DOHH2 (cell line): ENCODE results near the gene TIE1.
A peak's percentile ranks its signal among the peaks of the same experiment; 100 is the strongest.

Source experiments
- H3F3A ChIP-seq: fragments of 200-600 bp; sonication (generic), shearing (Covaris generic); 2 replicates; pipeline ENCODE4 v1.6.0; 2016; ENCODE audit warnings: antibody characterized with exemption, mild to moderate bottlenecking; ENCODE audit not compliant: control insufficient read depth, insufficient read depth
- H3K27ac ChIP-seq: fragments of 200-600 bp; sonication (generic); 2 replicates; pipeline ENCODE4 v1.5.1; 2014; ENCODE audit warnings: low read depth, mild to moderate bottlenecking, low read length, moderate library complexity
- H3K27me3 ChIP-seq: fragments of 200-600 bp; sonication (generic); 2 replicates; pipeline ENCODE4 v1.6.1; 2014; ENCODE audit warnings: mild to moderate bottlenecking, low read length, mixed read lengths; ENCODE audit not compliant: control insufficient read depth
- H3K36me3 ChIP-seq: fragments of 200-600 bp; sonication (generic); 2 replicates; pipeline ENCODE4 v1.6.1; 2014; ENCODE audit warnings: mild to moderate bottlenecking, low read length, moderate library complexity, mixed read lengths; ENCODE audit not compliant: control insufficient read depth
- H3K4me1 ChIP-seq: fragments of 200-600 bp; sonication (generic); 2 replicates; pipeline ENCODE4 v1.6.1; 2014; ENCODE audit warnings: mild to moderate bottlenecking, low read length, mixed read lengths; ENCODE audit not compliant: control insufficient read depth
- H3K4me2 ChIP-seq: fragments of 200-600 bp; sonication (generic); 2 replicates; pipeline ENCODE4 v1.6.0; 2014; ENCODE audit warnings: mild to moderate bottlenecking, low read length, moderate library complexity
- H3K4me3 ChIP-seq: fragments of 200-600 bp; sonication (generic); 2 replicates; pipeline ENCODE4 v1.5.1; 2014; ENCODE audit warnings: mild to moderate bottlenecking, low read length, mixed read lengths
- H3K79me2 ChIP-seq: fragments of 200-600 bp; sonication (generic); 2 replicates; pipeline ENCODE4 v1.6.1; 2014; ENCODE audit warnings: mild to moderate bottlenecking, low read length, mixed read lengths; ENCODE audit not compliant: control insufficient read depth
- H3K9me2 ChIP-seq: fragments of 200-600 bp; sonication (generic); replicated peaks from 2 replicates; pipeline ENCODE4 v1.6.1; 2014; ENCODE audit warnings: mild to moderate bottlenecking, low read length, mixed read lengths; ENCODE audit not compliant: control insufficient read depth
- H3K9me3 ChIP-seq: fragments of 200-600 bp; sonication (generic); 2 replicates; pipeline ENCODE4 v1.6.1; 2014; ENCODE audit warnings: antibody characterized with exemption, low read length, mixed read lengths; ENCODE audit not compliant: control insufficient read depth, insufficient read depth
- H4K20me1 ChIP-seq: fragments of 200-600 bp; sonication (generic); 2 replicates; pipeline ENCODE4 v1.6.0; 2014; ENCODE audit warnings: low read depth, mild to moderate bottlenecking, antibody characterized with exemption, low read length, moderate library complexity; ENCODE audit not compliant: control insufficient read depth, insufficient read depth
- EZH2phosphoT487 ChIP-seq: fragments of 200-600 bp; sonication (generic); IDR thresholded peaks from 2 replicates; pipeline ENCODE4 v1.6.1; 2017; ENCODE audit warnings: borderline replicate concordance, mild to moderate bottlenecking, antibody characterized with exemption, low read length, moderate library complexity, mixed read lengths
- TF ChIP-seq, protein P1 (sequence below): fragments of 200-600 bp; sonication (generic); IDR thresholded peaks from one replicate; pipeline ENCODE4 v1.5.1; 2014; ENCODE audit warnings: antibody characterized with exemption, mild to moderate bottlenecking, low read depth, low read length; ENCODE audit not compliant: poor library complexity, severe bottlenecking

The TIE1 gene

DNA sequence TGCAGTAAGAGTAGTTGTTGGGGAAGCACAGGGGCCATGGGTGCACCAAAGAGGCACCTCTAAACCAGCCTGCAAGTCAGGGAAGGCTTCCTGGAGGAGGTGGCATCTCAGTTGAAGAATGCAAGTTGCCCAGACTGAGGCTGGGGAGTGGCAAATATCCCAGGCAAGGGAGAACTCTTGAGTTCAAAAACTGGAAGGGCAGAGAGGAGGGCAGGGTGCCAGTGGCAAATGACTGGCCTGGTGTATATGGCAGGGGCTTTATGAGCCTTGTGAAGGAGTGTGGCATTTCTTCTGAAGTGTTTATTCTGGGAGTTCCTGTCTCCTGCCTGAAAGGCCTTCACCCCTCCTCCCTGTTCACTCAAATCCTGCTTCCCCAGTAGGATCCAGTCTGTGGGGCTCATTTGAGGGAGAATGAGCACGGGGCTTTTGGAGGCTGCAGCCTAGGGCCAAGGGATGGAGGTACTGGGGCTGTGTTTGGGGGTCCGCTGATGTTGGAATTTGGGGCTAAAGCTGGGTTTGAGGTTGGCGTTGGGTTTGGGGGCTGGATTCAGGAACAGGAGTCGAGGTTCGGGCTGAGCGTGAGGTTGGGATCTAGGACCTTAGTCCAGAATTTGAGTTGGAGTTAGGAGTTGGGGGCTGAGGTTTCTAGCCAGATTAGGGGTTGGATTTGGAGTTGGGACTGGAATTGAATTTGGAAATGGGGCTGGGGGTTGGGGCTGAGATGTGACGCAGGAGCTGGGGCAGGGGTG, 31.0 kb upstream of the TIE1 start, which contains the start of gene TMEM125:
TMEM125 (plus strand) TSS at position 357 of the 749 bp plus-strand sequence. CDS start 2,740 bp downstream, outside the sequence.
- Histone ChIP-seq H3K9me3 (no peaks in the 10 kb centered on the region), H3K27ac (no peak within 1 kb of the TSS), H3K4me3 (no peak within 1 kb of the TSS), H3K27me3 (no peaks in the 10 kb centered on the region), H3K4me1 (peaks cover 7% of the 10 kb centered on the region), H3K4me2 (peak within 1 kb of the TSS; percentile 27; the same call in 1 of the 2 replicates), H4K20me1 (no peaks in the 10 kb centered on the region), H3K36me3 (no peaks in the 10 kb centered on the region), H3K79me2 (no peaks in the 10 kb centered on the region), H3K9me2 (no peaks in the 10 kb centered on the region), H3F3A (no peaks in the 10 kb centered on the region)
- no peak for TF ChIP-seq EZH2phosphoT487
- TF ChIP-seq, protein P1, sequence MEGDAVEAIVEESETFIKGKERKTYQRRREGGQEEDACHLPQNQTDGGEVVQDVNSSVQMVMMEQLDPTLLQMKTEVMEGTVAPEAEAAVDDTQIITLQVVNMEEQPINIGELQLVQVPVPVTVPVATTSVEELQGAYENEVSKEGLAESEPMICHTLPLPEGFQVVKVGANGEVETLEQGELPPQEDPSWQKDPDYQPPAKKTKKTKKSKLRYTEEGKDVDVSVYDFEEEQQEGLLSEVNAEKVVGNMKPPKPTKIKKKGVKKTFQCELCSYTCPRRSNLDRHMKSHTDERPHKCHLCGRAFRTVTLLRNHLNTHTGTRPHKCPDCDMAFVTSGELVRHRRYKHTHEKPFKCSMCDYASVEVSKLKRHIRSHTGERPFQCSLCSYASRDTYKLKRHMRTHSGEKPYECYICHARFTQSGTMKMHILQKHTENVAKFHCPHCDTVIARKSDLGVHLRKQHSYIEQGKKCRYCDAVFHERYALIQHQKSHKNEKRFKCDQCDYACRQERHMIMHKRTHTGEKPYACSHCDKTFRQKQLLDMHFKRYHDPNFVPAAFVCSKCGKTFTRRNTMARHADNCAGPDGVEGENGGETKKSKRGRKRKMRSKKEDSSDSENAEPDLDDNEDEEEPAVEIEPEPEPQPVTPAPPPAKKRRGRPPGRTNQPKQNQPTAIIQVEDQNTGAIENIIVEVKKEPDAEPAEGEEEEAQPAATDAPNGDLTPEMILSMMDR = no peak

DNA sequence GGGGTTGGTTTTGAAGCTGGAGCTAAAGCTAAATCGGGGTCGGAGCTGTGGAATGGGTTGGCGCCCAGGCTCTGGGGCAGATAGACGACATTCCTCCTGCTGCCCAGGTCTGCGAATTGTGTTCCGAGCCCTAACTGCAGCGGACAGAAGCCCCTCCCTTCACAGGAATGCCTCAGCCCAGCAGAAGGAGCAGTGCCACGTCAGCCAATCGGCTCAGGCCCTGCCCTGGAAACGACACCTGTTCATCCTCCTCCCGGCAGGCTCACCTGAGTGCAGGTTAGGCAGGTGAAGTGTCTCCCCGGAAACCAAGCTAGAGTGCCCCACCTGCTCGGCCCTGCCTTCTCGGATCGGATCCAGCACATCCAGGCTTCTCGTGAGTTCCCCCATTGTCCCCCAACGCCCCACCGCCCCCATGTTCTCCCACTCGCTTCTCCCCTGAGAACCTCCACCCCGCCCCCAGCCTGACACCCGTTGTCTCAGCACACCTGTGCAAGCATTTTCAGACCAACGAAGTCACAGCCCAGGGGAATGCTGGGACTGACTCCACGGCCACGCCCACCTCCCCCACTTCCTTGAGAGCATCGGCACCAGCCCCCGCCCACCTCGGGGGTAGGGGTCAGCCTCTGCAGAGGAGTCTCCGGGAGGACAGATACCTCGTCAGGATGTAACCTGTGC, 30.2 kb upstream of the TIE1 start:
- no peaks in the 10 kb centered on the region for H3K9me3 ChIP-seq
- H3K27me3 ChIP-seq = no peaks in the 10 kb centered on the region
- H3K27ac ChIP-seq = no peak overlapping the region
- peak overlapping the region; percentile 27; the same call in 1 of the 2 replicates for H3K4me2 ChIP-seq
- no peaks in the 10 kb centered on the region for H3F3A ChIP-seq
- TF ChIP-seq EZH2phosphoT487 = no peak
- no peaks in the 10 kb centered on the region for H3K79me2 ChIP-seq
- H3K4me3 ChIP-seq = no peak overlapping the region
- H3K36me3 ChIP-seq = no peaks in the 10 kb centered on the region
- no peaks in the 10 kb centered on the region for H4K20me1 ChIP-seq
- peaks cover 7% of the 10 kb centered on the region for H3K4me1 ChIP-seq
- H3K9me2 ChIP-seq = no peaks in the 10 kb centered on the region

DNA sequence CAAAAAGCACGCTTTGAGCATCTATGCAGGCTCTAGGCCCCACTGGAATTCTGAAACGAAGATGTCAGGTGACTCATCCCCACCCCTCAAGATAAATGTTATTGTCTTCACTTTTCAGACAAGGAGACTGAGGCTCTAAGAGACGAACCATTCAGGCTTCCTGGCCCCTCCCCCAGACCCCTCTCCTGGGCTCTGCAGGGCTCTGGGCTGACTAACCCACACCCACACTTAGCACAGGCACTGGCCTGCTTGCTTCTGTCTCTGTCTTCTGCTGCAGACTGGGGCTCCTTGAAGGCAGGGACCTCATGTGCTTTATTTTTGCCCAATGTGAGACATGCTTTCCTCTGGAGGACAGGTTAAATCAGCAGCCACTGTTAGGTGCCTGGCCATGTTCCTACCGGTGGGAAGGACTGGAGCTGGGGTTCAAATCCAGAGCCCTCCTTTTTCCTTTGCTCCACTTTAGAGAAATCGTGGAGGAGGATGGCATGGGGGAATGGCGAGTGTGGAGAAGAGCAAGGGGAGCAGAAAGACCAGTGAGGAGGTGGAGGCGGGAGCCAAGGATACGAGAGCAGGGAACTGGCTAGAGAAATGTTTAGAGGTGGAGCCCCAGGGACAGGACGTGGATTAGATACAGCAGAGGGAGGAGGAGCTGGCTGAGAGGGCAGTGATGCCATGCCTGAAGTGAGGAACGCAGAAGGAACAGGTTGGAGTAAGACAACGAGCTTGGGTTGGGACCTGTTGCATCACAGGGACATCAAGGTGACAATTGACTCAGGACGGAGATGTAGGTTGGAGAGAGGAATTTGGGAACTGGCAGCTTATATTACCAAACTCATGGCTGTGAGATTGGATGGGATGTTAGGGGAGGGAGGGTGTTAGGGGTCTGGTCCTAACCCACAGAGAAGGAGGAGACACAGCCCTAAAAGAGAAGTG, 29.3 kb upstream of the TIE1 start:
- no peaks in the 10 kb centered on the region for H3K36me3 ChIP-seq
- H3F3A ChIP-seq = no peaks in the 10 kb centered on the region
- TF ChIP-seq, protein P1 = no peak
- no peak for TF ChIP-seq EZH2phosphoT487
- H4K20me1 ChIP-seq = no peaks in the 10 kb centered on the region
- H3K4me2 ChIP-seq = 0 out of 2 replicates have a peak overlapping the region, but pooled peaks have one; percentile 27
- H3K27me3 ChIP-seq = no peaks in the 10 kb centered on the region
- H3K4me3 ChIP-seq = no peak overlapping the region
- H3K9me2 ChIP-seq = no peaks in the 10 kb centered on the region
- no peaks in the 10 kb centered on the region for H3K79me2 ChIP-seq
- H3K4me1 ChIP-seq = peaks cover 7% of the 10 kb centered on the region
- no peaks in the 10 kb centered on the region for H3K9me3 ChIP-seq
- no peak overlapping the region for H3K27ac ChIP-seq
